ENCODE data around the gene CASP14. TPM values are rescaled to one million over a fixed set of nuclear protein-coding genes. Genes with fewer than 3 reads are reported as not detected.
"Not testable (repeated sequence)": the region's sequence is repeated elsewhere in the genome, so short reads cannot be mapped to it uniquely, and the experiment has no call there.

CASP14 gene
- total and polyA plus RNA-seq, 11 donors, result not detected

- no peaks in the 10 kb centered on the region for H3K9me3 ChIP-seq
- 54 to 72% (median 66%) methylated on average over 21 to 23 of the region's 23 CpGs for WGBS, 4 donors
- no peaks in the 10 kb centered on the region for H3K4me1 ChIP-seq
- intact Hi-C loops (cut with DNase I), result no loop called here
- DNase-seq, result no peak
- peaks cover 0 to 11% (median 0%) of the 10 kb centered on the region in 9 donors for H3K27me3 ChIP-seq
- no peak for ATAC-seq
- no peak overlapping the region for H3K4me3 ChIP-seq
- H3K36me3 ChIP-seq, result no peaks in the 10 kb centered on the region
- no peak for TF ChIP-seq POLR2A (IDR thresholded peaks at IDR 0.05)
- TF ChIP-seq, protein P1, sequence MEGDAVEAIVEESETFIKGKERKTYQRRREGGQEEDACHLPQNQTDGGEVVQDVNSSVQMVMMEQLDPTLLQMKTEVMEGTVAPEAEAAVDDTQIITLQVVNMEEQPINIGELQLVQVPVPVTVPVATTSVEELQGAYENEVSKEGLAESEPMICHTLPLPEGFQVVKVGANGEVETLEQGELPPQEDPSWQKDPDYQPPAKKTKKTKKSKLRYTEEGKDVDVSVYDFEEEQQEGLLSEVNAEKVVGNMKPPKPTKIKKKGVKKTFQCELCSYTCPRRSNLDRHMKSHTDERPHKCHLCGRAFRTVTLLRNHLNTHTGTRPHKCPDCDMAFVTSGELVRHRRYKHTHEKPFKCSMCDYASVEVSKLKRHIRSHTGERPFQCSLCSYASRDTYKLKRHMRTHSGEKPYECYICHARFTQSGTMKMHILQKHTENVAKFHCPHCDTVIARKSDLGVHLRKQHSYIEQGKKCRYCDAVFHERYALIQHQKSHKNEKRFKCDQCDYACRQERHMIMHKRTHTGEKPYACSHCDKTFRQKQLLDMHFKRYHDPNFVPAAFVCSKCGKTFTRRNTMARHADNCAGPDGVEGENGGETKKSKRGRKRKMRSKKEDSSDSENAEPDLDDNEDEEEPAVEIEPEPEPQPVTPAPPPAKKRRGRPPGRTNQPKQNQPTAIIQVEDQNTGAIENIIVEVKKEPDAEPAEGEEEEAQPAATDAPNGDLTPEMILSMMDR (IDR thresholded peaks at IDR 0.05), result no peak
- H3K27ac ChIP-seq, result no peak overlapping the region
Measured at GRCh38 chr19:15072930-15073647, 23.8 kb downstream of the CASP14 start.

DNA sequence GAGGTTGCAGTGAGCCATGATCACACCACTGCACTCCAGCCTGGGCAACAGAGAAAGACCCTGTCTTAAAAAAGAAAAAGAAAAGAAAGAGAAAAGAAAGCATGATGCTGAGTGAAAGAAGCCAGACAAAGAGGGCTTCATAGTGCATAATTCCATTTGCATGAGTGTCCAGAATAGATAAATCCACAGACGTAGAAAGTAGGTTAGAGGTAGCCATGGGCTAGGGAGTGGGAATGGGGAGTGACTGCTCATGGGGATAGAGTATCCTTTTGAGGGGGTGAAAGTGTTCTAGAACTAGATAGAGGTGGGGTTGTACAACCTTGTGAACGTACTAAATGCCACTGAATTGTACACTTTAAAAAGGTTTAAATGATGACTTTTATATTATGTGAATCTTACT, 25.1 kb downstream of the CASP14 start:
- H3K27me3 ChIP-seq, result peaks cover 0 to 6% (median 0%) of the 10 kb centered on the region in 9 donors
- intact Hi-C loops (cut with DNase I), result no loop called here
- TF ChIP-seq, protein P1 (IDR thresholded peaks at IDR 0.05), result no peak
- WGBS, 4 donors, result 54 to 65% (median 59%) methylated on average over 2 of the region's 2 CpGs
- no peaks in the 10 kb centered on the region for H3K4me1 ChIP-seq
- no peak overlapping the region for H3K4me3 ChIP-seq
- ATAC-seq (no peak), DNase-seq (no peak)
- no peaks in the 10 kb centered on the region for H3K36me3 ChIP-seq
- no peaks in the 10 kb centered on the region for H3K9me3 ChIP-seq
- H3K27ac ChIP-seq, result no peak overlapping the region

- WGBS, 4 donors, result 75 to 80% (median 78%) methylated on average over 4 of the region's 4 CpGs
- no peak for DNase-seq
- Histone ChIP-seq H3K9me3 (no peaks in the 10 kb centered on the region), H3K4me3 (no peak overlapping the region), H3K36me3 (no peaks in the 10 kb centered on the region), H3K4me1 (no peaks in the 10 kb centered on the region), H3K27me3 (peaks cover 0 to 8% (median 0%) of the 10 kb centered on the region in 9 donors), H3K27ac (no peak overlapping the region)
- ATAC-seq, result no peak
- TF ChIP-seq, protein P1 (IDR thresholded peaks at IDR 0.05), result no peak
- no peak for TF ChIP-seq POLR2A (IDR thresholded peaks at IDR 0.05)
- intact Hi-C loops (cut with DNase I), result no loop called here
Measured at GRCh38 chr19:15075806-15076205, 26.5 kb downstream of the CASP14 start.

- H3K4me1 ChIP-seq; ATAC-seq; H3K36me3 ChIP-seq; H3K4me3 ChIP-seq; DNase-seq; H3K27ac ChIP-seq; H3K9me3 ChIP-seq; intact Hi-C loops (cut with DNase I): not testable (repeated sequence)
- 57 to 59% (median 59%) methylated on average over 4 of the region's 4 CpGs for WGBS, 4 donors
- H3K27me3 ChIP-seq, result peaks cover 0 to 31% (median 7%) of the 10 kb centered on the region in 9 donors
Measured at GRCh38 chr19:15080002-15080401, 30.7 kb downstream of the CASP14 start.

GRCh38 chr19:15081911-15082310, 32.6 kb downstream of the CASP14 start, which contains the start of gene OR1I1:
Gene OR1I1, plus strand, starts transcription at chr19:15082211. Its CDS starts 4,855 bp downstream, at chr19:15087066.
- Histone ChIP-seq H3K9me3 (no peaks in the 10 kb centered on the region), H3K27ac (no peak within 1 kb of the TSS), H3K27me3 (peaks cover 0 to 50% (median 14%) of the 10 kb centered on the region in 9 donors), H3K36me3 (no peaks in the 10 kb centered on the region), H3K4me1 (no peaks in the 10 kb centered on the region), H3K4me3 (no peak within 1 kb of the TSS)
- intact Hi-C loops (cut with DNase I), result no loop called here
- TF ChIP-seq, protein P1 (IDR thresholded peaks at IDR 0.05), result no peak
- no peak for TF ChIP-seq POLR2A (IDR thresholded peaks at IDR 0.05)
- DNase-seq, result no peak
- no peak for ATAC-seq
- 51 to 64% (median 58%) methylated on average over 5 to 6 of the region's 6 CpGs for WGBS, 4 donors
